GM19238 (cell line): Measurements from ENCODE around the gene HARS2.
"Not testable (repeated sequence)": the region's sequence is repeated elsewhere in the genome, so short reads cannot be mapped to it uniquely, and the experiment has no call there.

Source experiments
- DNase-seq: peaks from one replicate; pipeline ENCODE4 v3.0.0; 2011; ENCODE audit warnings: low spot score; ENCODE audit not compliant: insufficient read length

The HARS2 gene

GRCh38 chr5:140700177-140701144 is 9.2 kb downstream of the HARS2 start, which contains the start of gene ZMAT2:
Gene ZMAT2, plus strand, starts transcription at chr5:140700447. Its CDS starts 14 bp downstream, at chr5:140700461.
- DNase-seq: peak; percentile 83

DNA sequence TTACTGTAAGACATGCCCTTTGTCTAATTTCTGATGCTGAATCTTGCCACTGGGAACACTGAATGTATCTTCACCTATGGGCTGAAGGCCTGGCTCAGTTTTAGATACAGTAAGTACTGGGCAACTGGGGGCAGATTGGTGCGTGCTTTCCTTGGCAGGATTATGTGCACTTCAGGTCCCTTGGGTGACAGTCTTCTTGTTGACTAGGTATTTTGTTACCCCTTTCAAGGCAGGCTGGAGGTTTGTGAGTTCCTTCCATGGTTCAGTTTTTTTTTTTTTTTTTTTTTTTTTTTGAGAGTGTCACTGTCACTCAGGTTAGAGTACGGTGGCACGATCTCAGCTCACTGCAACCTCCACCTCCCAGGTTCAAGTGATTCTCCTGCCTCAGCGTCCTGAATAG is 16.6 kb downstream of the HARS2 start:
- no peak for DNase-seq

- not testable (repeated sequence) for DNase-seq
Measured at GRCh38 chr5:140708787-140709186, 17.5 kb downstream of the HARS2 start.

GRCh38 chr5:140710899-140711552 is 19.8 kb downstream of the HARS2 start:
- DNase-seq: peak; percentile 57

DNA sequence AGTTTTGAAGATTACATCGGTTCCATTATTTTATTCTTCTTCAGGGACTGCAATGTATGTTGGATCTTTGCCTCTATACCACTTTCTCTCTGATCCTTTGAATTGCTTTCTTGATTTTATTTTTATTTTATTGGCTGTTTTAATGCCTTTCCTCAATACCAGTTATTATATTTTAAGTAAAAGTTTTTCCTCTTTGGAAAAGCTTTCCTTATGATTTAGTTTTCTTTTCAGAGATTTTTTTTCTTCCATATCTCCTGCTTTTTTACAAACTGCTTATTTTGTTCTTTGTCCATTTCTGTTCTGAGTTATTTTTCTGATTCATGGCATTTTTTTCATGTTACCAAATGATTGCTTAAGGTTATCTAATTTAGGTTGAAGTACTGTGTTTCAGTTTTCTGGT is 20.5 kb downstream of the HARS2 start:
- no peak for DNase-seq

GRCh38 chr5:140713562-140714094 is 22.4 kb downstream of the HARS2 start:
- DNase-seq: no peak

- not testable (repeated sequence) for DNase-seq
Measured at GRCh38 chr5:140716238-140716637, 25.0 kb downstream of the HARS2 start.

GRCh38 chr5:140718266-140718592 is 27.0 kb downstream of the HARS2 start:
- no peak for DNase-seq

GRCh38 chr5:140720738-140721137 is 29.5 kb downstream of the HARS2 start:
- DNase-seq: not testable (repeated sequence)

DNA sequence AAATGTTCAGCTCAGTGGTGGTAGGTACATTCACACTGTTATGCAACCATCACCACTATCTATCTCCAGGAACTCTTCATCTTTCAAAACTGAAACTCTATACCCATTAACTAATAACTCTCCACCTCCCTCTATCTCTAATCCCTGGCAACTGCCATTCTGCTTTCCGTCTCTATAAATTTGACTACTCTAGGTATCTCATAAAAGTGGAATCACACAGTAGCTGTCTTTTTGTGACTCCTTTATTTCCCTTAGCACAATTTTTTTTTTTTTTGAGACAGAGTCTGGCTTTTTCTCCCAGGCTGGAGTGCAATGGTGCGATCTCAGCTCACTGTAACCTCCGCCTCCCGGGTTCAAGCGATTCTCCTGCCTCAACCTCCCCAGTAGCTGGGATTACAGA is 30.1 kb downstream of the HARS2 start:
- not testable (repeated sequence) for DNase-seq

GRCh38 chr5:140725799-140726471 is 34.7 kb downstream of the HARS2 start:
- peak; percentile 21 for DNase-seq

DNA sequence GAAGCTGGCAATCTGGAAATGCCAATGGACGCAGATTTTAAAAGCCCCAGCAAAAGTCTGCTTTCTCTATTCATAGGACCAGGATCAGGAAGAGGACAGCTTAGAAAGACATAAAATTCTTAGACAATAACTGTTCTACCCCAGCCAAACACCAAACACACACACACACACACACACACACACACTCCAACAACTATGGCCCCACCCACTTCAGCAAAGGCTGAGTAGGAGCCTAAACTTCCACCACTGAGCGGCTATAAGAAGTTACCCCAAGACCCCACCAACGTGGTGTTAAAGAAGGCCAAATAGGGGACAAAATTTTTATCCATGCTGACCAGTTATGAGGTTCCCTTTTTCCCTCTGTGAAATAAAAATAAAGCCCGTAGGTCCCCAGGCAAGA is 41.8 kb downstream of the HARS2 start:
- DNase-seq: no peak

DNA sequence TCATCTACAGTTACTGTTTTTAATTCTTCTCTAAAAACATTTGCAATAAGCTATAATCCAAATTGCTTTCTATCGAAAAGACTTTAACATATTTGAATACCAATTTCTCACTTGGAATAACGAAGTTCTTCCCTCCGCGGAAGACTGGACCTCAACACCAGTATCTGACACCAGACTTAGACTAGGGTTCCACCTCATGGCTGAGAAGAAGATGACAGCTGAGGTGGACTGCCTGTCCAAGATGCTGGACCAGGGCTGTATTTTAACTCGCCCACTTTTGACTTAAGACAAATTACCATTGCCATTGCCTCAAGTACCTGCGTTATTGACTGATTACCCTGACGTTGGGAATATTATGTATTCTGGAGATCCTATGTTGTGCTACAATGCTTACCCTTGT is 43.1 kb downstream of the HARS2 start:
- DNase-seq: no peak

DNA sequence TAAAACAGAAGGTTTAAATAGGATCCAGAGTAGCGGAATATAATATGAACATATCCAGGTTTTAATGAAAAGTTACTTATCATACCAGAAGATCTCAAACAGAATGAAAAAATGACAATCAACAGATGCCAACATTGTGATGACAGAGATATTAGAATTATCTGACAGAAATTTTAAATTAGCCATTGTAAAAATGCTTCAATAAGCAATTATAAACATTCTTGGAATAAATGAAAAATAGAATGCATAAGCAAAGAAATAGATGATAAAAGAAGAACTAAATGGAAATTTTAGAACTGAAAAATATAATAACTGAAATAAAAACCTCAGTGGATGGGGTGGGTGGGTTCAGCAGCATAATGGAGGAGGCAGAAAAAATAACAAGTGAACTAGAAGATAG is 46.2 kb downstream of the HARS2 start:
- no peak for DNase-seq

DNA sequence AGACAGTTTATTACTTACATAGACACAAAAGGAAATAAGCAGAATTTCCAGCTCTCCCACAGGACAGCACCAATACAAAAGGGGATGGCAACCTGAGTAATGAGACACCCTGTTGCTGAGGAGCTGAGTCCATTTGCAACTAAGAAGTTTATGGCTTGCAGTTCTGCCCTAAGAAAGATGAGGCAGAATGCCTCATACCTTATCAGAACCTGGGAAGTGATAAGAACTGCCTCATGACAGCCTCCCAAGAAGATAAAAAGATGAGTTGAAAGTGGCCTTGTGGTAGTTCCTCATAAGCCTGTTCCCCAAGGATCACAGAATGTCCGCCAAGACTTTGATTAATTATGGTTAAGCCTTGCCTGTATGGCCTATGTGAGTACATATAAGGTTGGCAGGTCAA is 50.7 kb downstream of the HARS2 start:
- no peak for DNase-seq
